CD14-positive monocyte (primary cell): ENCODE results near the gene SH3RF1. TPM values are rescaled to one million over a fixed set of nuclear protein-coding genes. Genes with fewer than 3 reads are reported as not detected.

Experiments
- DNase-seq, 3 donors: peaks; one replicate each; pipeline ENCODE4 v3.0.0-alpha.2; 2011 to 2022
- H2AFZ ChIP-seq: 2 replicates; pipeline ENCODE4 v1.6.0; 2012; ENCODE audit warnings: mild to moderate bottlenecking, low read depth, low read length, inconsistent platforms; ENCODE audit not compliant: insufficient read depth, poor library complexity, severe bottlenecking
- H3K27ac ChIP-seq, 2 donors: 1 replicate in 1 of 2; 2 replicates in 1 of 2; pipeline ENCODE4 v1.5.1; 2012 to 2013; ENCODE audit warnings: low read length in 2 of 2, control low read depth in 1 of 2, inconsistent platforms in 1 of 2, low read depth in 1 of 2, mild to moderate bottlenecking in 1 of 2
- H3K27me3 ChIP-seq, 2 donors: one replicate each; pipeline versions ENCODE4 v1.6.0 to v1.6.1; 2011 to 2013; ENCODE audit warnings: low read length in 2 of 2; ENCODE audit not compliant: control insufficient read depth in 2 of 2, insufficient read depth in 2 of 2
- H3K36me3 ChIP-seq, 2 donors: replicated peaks in 1 of 2; 1 replicate in 1 of 2; 2 replicates in 1 of 2; pipeline versions ENCODE4 v1.5.1 to v1.6.1; 2012 to 2013; ENCODE audit warnings: low read length in 2 of 2, control low read depth in 1 of 2, inconsistent platforms in 1 of 2, mild to moderate bottlenecking in 1 of 2; ENCODE audit not compliant: insufficient read depth in 2 of 2, control insufficient read depth in 1 of 2
- H3K4me1 ChIP-seq, 2 donors: 1 replicate in 1 of 2; 2 replicates in 1 of 2; pipeline versions ENCODE4 v1.5.1 to v1.6.1; 2012 to 2013; ENCODE audit warnings: low read length in 2 of 2, control low read depth in 1 of 2, inconsistent platforms in 1 of 2, mild to moderate bottlenecking in 1 of 2, moderate library complexity in 1 of 2; ENCODE audit not compliant: insufficient read depth in 2 of 2, control insufficient read depth in 1 of 2
- H3K4me2 ChIP-seq: replicated peaks from 2 replicates; pipeline ENCODE3; 2012; ENCODE audit warnings: low read length, moderate library complexity, mild to moderate bottlenecking; ENCODE audit not compliant: poor library complexity, severe bottlenecking; ENCODE audit errors: extremely low read depth
- H3K4me3 ChIP-seq, 3 experiments: fragments of 200-600 bp in 1 of 3; sonication (generic) in 1 of 3; replicated peaks in 1 of 3; 1 replicate in 2 of 3; 2 replicates in 1 of 3; pipeline ENCODE4 v1.5.1; 2011 to 2013; ENCODE audit warnings: low read length in 3 of 3, mild to moderate bottlenecking in 3 of 3, control low read depth in 2 of 3, low read depth in 2 of 3, inconsistent platforms in 1 of 3, moderate library complexity in 1 of 3
- H3K79me2 ChIP-seq: 2 replicates; pipeline ENCODE4 v1.6.0; 2012; ENCODE audit warnings: mild to moderate bottlenecking, control low read depth, inconsistent platforms, low read length, moderate library complexity; ENCODE audit not compliant: insufficient read depth
- H3K9ac ChIP-seq: 2 replicates; pipeline ENCODE4 v1.6.0; 2017; ENCODE audit warnings: low read length, mild to moderate bottlenecking; ENCODE audit not compliant: insufficient read depth, poor library complexity, severe bottlenecking
- H3K9me3 ChIP-seq, 2 donors: replicated peaks in 1 of 2; 1 replicate in 1 of 2; 2 replicates in 1 of 2; pipeline versions ENCODE4 v1.5.1 to v1.6.1; 2012 to 2013; ENCODE audit warnings: low read length in 2 of 2, control low read depth in 1 of 2; ENCODE audit not compliant: control insufficient read depth in 1 of 2, insufficient read depth in 1 of 2
- H4K20me1 ChIP-seq: 2 replicates; pipeline ENCODE4 v1.6.0; 2012; ENCODE audit warnings: mild to moderate bottlenecking, low read length, control low read depth, moderate library complexity; ENCODE audit not compliant: insufficient read depth
- H3K27ac Mint-ChIP-seq, 7 donors: one replicate each; pipeline ENCODE4 v1.8.0; 2020; ENCODE audit warnings: mild to moderate bottlenecking in 7 of 7, mixed read lengths in 7 of 7, moderate library complexity in 6 of 7, inconsistent platforms in 2 of 7
- H3K27me3 Mint-ChIP-seq, 3 donors: one replicate each; pipeline ENCODE4 v1.8.0; 2021 to 2022; ENCODE audit warnings: low read depth in 3 of 3, mild to moderate bottlenecking in 3 of 3, mixed read lengths in 3 of 3, moderate library complexity in 3 of 3, inconsistent platforms in 1 of 3
- H3K36me3 Mint-ChIP-seq, 2 donors: one replicate each; pipeline ENCODE4 v1.8.0; 2020; ENCODE audit warnings: mixed read lengths in 2 of 2, inconsistent platforms in 1 of 2, mild to moderate bottlenecking in 1 of 2
- H3K4me1 Mint-ChIP-seq: one replicate; pipeline ENCODE4 v1.8.0; 2020; ENCODE audit warnings: mild to moderate bottlenecking, mixed read lengths
- H3K4me3 Mint-ChIP-seq, 2 donors: one replicate each; pipeline ENCODE4 v1.8.0; 2020; ENCODE audit warnings: mild to moderate bottlenecking in 2 of 2, mixed read lengths in 2 of 2, moderate library complexity in 1 of 2
- H3K9me3 Mint-ChIP-seq, 7 donors: one replicate each; pipeline ENCODE4 v1.8.0; 2020 to 2022; ENCODE audit warnings: mixed read lengths in 7 of 7, mild to moderate bottlenecking in 6 of 7, moderate library complexity in 6 of 7, inconsistent platforms in 2 of 7
- CTCF ChIP-seq: fragments of 200-600 bp; IDR thresholded peaks from one replicate; pipeline ENCODE4 v1.8.0; 2022; ENCODE audit warnings: antibody characterized with exemption, mild to moderate bottlenecking
- WGBS: methylation state at CpG from one replicate; pipeline ENCODE4 v1.1.5; 2013; ENCODE audit warnings: missing lambda C conversion rate; ENCODE audit not compliant: insufficient coverage; 5-methylcytosine and 5-hydroxymethylcytosine counted together
- intact Hi-C, 2 donors: fragments of 100-400 bp; cut with micrococcal nuclease; formaldehyde crosslinking; loops; one replicate each; pipeline versions ENCODE4 v1.15.0 to v1.15.1; 2023
- polyA plus RNA-seq, 3 donors: library from polyadenylated mRNA; depleted of rRNA in 1 of 3; unstranded in 2 of 3; stranded (reverse) in 1 of 3; fragments of 300-500 nt in 2 of 3; fragments of >200 nt in 1 of 3; fragmentation: Illumina TruSeq in 2 of 3; gene quantifications; 1 replicate in 2 of 3; 2 replicates in 1 of 3; pipeline ENCODE4 v1.2.3, GENCODE V29; 2012 to 2021

The SH3RF1 gene
- polyA plus RNA-seq, 3 donors, result 3.1 to 4.7 (median 4.4) TPM

DNA sequence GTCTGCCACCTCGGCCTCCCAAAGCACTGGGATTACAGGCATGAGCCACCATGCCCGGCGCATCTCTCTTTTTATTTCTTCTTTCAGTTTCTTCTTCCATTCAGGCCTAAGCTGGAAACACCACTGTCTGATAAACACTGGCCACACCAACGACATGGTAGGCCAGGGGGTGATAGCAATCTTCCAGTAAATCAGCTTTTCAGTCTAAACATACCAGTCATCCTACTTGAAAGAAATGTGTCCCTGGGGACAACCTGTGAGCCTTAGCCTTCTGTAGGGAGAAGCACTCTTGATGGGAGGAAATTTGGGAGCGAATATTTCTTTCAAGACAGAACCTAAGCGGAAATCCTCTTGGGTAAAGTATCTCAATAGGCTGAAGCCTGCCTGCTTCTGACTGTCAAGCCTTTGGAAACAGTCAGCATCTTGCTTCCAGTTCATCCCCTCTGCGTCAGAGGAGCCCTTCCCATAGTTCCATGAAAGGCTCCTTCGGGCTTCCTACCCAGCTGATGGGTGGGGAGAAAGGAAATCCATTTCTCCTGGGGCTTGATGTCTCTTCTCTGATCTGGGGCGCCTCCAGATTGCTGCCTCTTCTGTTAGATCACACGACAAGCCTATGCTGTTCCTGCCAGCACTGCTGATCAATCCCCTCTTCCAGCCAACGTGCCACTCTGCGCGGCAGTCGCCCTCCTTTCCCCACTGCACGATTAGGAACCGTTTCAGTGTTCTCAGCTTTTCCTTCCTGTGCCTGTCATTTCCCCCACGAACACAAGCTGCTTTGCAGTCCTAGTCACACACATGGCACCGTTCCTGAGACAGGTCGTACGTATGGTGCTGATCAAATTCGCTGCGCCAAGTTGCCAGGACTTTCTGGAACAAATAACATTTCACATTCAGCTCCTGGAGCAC, 211.2 kb downstream of the SH3RF1 start:
- no peak overlapping the region for H3K4me2 ChIP-seq
- H3K27ac Mint-ChIP-seq, result peak overlapping the region in 3 of 7 donors; percentile 1 to 57 (median 1)

GRCh38 chr4:169058312-169058711, 212.4 kb downstream of the SH3RF1 start:
- no peak for TF ChIP-seq CTCF
- Histone ChIP-seq H3K9ac (no peak overlapping the region), H4K20me1 (no peaks in the 10 kb centered on the region), H3K27me3 (no peaks in the 10 kb centered on the region), H3K36me3 (no peaks in the 10 kb centered on the region), H3K4me2 (no peak overlapping the region), H2AFZ (no peak overlapping the region), H3K4me1 (no peaks in the 10 kb centered on the region), H3K79me2 (no peaks in the 10 kb centered on the region), H3K27ac (no peak overlapping the region), H3K9me3 (no peaks in the 10 kb centered on the region), H3K4me3 (no peak overlapping the region)
- Mint-ChIP-seq H3K36me3 (no peaks in the 10 kb centered on the region), H3K27me3 (peaks cover 0 to 3% (median 0%) of the 10 kb centered on the region in 3 donors), H3K4me3 (no peak overlapping the region), H3K9me3 (no peaks in the 10 kb centered on the region), H3K27ac (no peak overlapping the region), H3K4me1 (peaks cover 4% of the 10 kb centered on the region)
- WGBS, result 96% methylated on average over 3 of the region's 7 CpGs
- intact Hi-C loops, result no loop called here
- DNase-seq, result no peak

More for the DNA sequence above, 211.2 kb downstream of the SH3RF1 start:
- Histone ChIP-seq H3K36me3 (no peaks in the 10 kb centered on the region), H3K79me2 (no peaks in the 10 kb centered on the region), H2AFZ (peak overlapping the region; percentile 61), H3K4me3 (no peak overlapping the region), H3K9me3 (no peaks in the 10 kb centered on the region), H3K27ac (no peak overlapping the region), H3K9ac (no peak overlapping the region), H3K4me1 (no peaks in the 10 kb centered on the region), H3K27me3 (no peaks in the 10 kb centered on the region), H4K20me1 (no peaks in the 10 kb centered on the region)
- 49% methylated on average over 16 of the region's 22 CpGs for WGBS
- Mint-ChIP-seq H3K9me3 (no peaks in the 10 kb centered on the region), H3K4me3 (peak overlapping the region in 1 of 2 donors; percentile 12), H3K27me3 (peaks cover 0 to 3% (median 0%) of the 10 kb centered on the region in 3 donors), H3K36me3 (no peaks in the 10 kb centered on the region), H3K4me1 (peaks cover 4% of the 10 kb centered on the region)
- TF ChIP-seq CTCF, result no peak
- DNase-seq, result no peak
- intact Hi-C loops, result no loop called here
